OCI-LY1 (cell line): ENCODE measurements around the gene PDE11A.
A peak's percentile ranks its signal among the peaks of the same experiment; 100 is the strongest.

Source experiments
- H2AFZ ChIP-seq: fragments of 200-600 bp; sonication (generic), shearing (Covaris generic); 2 replicates; pipeline ENCODE4 v1.6.0; 2014; ENCODE audit warnings: antibody characterized with exemption, mild to moderate bottlenecking, low read length
- H3F3A ChIP-seq: fragments of 200-600 bp; sonication (generic), shearing (Covaris generic); 2 replicates; pipeline ENCODE4 v1.6.0; 2014; ENCODE audit warnings: mild to moderate bottlenecking, antibody characterized with exemption, low read length, moderate library complexity; ENCODE audit not compliant: insufficient read depth
- H3K27ac ChIP-seq: fragments of 200-600 bp; sonication (generic); 2 replicates; pipeline ENCODE4 v1.5.1; 2014; ENCODE audit warnings: low read length, mixed run types, mild to moderate bottlenecking, low read depth; ENCODE audit not compliant: poor library complexity, severe bottlenecking
- H3K27me3 ChIP-seq: fragments of 200-600 bp; sonication (generic); 2 replicates; pipeline ENCODE4 v1.6.0; 2014; ENCODE audit warnings: antibody characterized with exemption, mild to moderate bottlenecking, low read length, moderate library complexity; ENCODE audit not compliant: insufficient read depth
- H3K36me3 ChIP-seq: fragments of 200-600 bp; sonication (generic); 2 replicates; pipeline ENCODE4 v1.6.1; 2014; ENCODE audit warnings: mild to moderate bottlenecking, antibody characterized with exemption, low read length, moderate library complexity, mixed read lengths; ENCODE audit not compliant: insufficient read depth
- H3K4me1 ChIP-seq: fragments of 200-600 bp; sonication (generic); 2 replicates; pipeline ENCODE4 v1.5.1; 2014; ENCODE audit warnings: mild to moderate bottlenecking, low read length, moderate library complexity; ENCODE audit not compliant: insufficient read depth, severe bottlenecking
- H3K4me2 ChIP-seq: fragments of 200-600 bp; sonication (generic), shearing (Covaris generic); 2 replicates; pipeline ENCODE4 v1.6.1; 2014; ENCODE audit warnings: low read length
- H3K4me3 ChIP-seq: fragments of 200-600 bp; sonication (generic); 2 replicates; pipeline ENCODE4 v1.5.1; 2014; ENCODE audit warnings: low read length, low read depth, mild to moderate bottlenecking, mixed read lengths; ENCODE audit not compliant: poor library complexity, severe bottlenecking
- H3K79me2 ChIP-seq: fragments of 200-600 bp; shearing (Covaris generic); 2 replicates; pipeline ENCODE4 v1.6.1; 2016; ENCODE audit warnings: mixed run types, low read length, mixed read lengths; ENCODE audit not compliant: insufficient read depth
- H3K9ac ChIP-seq: fragments of 200-600 bp; sonication (generic), shearing (Covaris generic); 2 replicates; pipeline ENCODE4 v1.6.1; 2014; ENCODE audit warnings: mild to moderate bottlenecking, low read length, mixed read lengths
- H3K9me2 ChIP-seq: fragments of 200-600 bp; sonication (generic), shearing (Covaris generic); 2 replicates; pipeline ENCODE4 v1.6.1; 2014; ENCODE audit warnings: low read depth, mild to moderate bottlenecking, low read length, mixed read lengths
- H3K9me3 ChIP-seq: fragments of 200-600 bp; shearing (Covaris generic); 2 replicates; pipeline ENCODE4 v1.6.1; 2014; ENCODE audit warnings: low read length, mixed read lengths
- H4K20me1 ChIP-seq: fragments of 200-600 bp; sonication (generic), shearing (Covaris generic); 2 replicates; pipeline ENCODE4 v1.6.0; 2016; ENCODE audit warnings: mild to moderate bottlenecking, low read length; ENCODE audit not compliant: insufficient read depth
- CTCF ChIP-seq: fragments of 200-600 bp; sonication (generic), shearing (Covaris generic); IDR thresholded peaks from 2 replicates; pipeline ENCODE4 v1.5.1; 2017; ENCODE audit warnings: mild to moderate bottlenecking, antibody characterized with exemption, low read length, moderate library complexity, mixed read lengths
- EZH2 ChIP-seq: fragments of 200-600 bp; sonication (generic), shearing (Covaris generic); IDR thresholded peaks from 2 replicates; pipeline ENCODE4 v1.8.0; 2017; ENCODE audit warnings: borderline replicate concordance, mixed run types, mild to moderate bottlenecking, antibody characterized with exemption, low read length, moderate library complexity, mixed read lengths

Gene PDE11A

GRCh38 chr2:177641331-177641730 lies 431.2 kb downstream of the PDE11A start:
- Histone ChIP-seq H3F3A (no peaks in the 10 kb centered on the region), H3K27me3 (no peaks in the 10 kb centered on the region), H3K9me3 (no peaks in the 10 kb centered on the region), H3K4me2 (no peak overlapping the region), H3K4me1 (peaks cover 11% of the 10 kb centered on the region), H4K20me1 (no peaks in the 10 kb centered on the region), H3K27ac (no peak overlapping the region), H3K9ac (no peak overlapping the region), H3K79me2 (no peaks in the 10 kb centered on the region), H3K36me3 (no peaks in the 10 kb centered on the region), H2AFZ (peak overlapping the region; percentile 69; the same call in 1 of the 2 replicates), H3K4me3 (no peak overlapping the region), H3K9me2 (no peaks in the 10 kb centered on the region)
- TF ChIP-seq CTCF (no peak), EZH2 (no peak)

- Histone ChIP-seq H3K27me3 (no peaks in the 10 kb centered on the region), H3K9me3 (peaks cover 4% of the 10 kb centered on the region; the same call in 1 of the 2 replicates), H3K36me3 (no peaks in the 10 kb centered on the region), H3K4me3 (no peak overlapping the region), H2AFZ (no peak overlapping the region), H3K79me2 (no peaks in the 10 kb centered on the region), H3K9me2 (no peaks in the 10 kb centered on the region), H3K4me1 (peaks cover 18% of the 10 kb centered on the region), H3K4me2 (no peak overlapping the region), H3K27ac (no peak overlapping the region), H4K20me1 (no peaks in the 10 kb centered on the region), H3F3A (no peaks in the 10 kb centered on the region; the same call in 1 of the 2 replicates), H3K9ac (no peak overlapping the region)
- TF ChIP-seq EZH2 (no peak), CTCF (no peak)
These were observed 432.2 kb downstream of the PDE11A start for GRCh38 chr2:177640423-177640822.

GRCh38 chr2:177639262-177639914 lies 433.2 kb downstream of the PDE11A start:
- Histone ChIP-seq H3K9me3 (peaks cover 5% of the 10 kb centered on the region; the same call in 1 of the 2 replicates), H3K4me2 (no peak overlapping the region), H2AFZ (no peak overlapping the region), H3F3A (no peaks in the 10 kb centered on the region; the same call in 1 of the 2 replicates), H3K4me3 (no peak overlapping the region), H3K9ac (no peak overlapping the region), H3K79me2 (no peaks in the 10 kb centered on the region), H3K36me3 (no peaks in the 10 kb centered on the region), H3K27me3 (no peaks in the 10 kb centered on the region), H3K9me2 (no peaks in the 10 kb centered on the region), H4K20me1 (no peaks in the 10 kb centered on the region), H3K27ac (no peak overlapping the region), H3K4me1 (peaks cover 28% of the 10 kb centered on the region)
- TF ChIP-seq EZH2 (no peak), CTCF (no peak)
